Fibroblast of gingiva (primary cell): Measurements from ENCODE around the gene OR51E2.
"Not testable (repeated sequence)": the region's sequence is repeated elsewhere in the genome, so short reads cannot be mapped to it uniquely, and the experiment has no call there.

ENCODE experiments used
- DNase-seq: peaks from one replicate; pipeline ENCODE4 v3.0.0-alpha.2; 2011; ENCODE audit warnings: low read depth

OR51E2 gene, protein sequence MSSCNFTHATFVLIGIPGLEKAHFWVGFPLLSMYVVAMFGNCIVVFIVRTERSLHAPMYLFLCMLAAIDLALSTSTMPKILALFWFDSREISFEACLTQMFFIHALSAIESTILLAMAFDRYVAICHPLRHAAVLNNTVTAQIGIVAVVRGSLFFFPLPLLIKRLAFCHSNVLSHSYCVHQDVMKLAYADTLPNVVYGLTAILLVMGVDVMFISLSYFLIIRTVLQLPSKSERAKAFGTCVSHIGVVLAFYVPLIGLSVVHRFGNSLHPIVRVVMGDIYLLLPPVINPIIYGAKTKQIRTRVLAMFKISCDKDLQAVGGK

DNA sequence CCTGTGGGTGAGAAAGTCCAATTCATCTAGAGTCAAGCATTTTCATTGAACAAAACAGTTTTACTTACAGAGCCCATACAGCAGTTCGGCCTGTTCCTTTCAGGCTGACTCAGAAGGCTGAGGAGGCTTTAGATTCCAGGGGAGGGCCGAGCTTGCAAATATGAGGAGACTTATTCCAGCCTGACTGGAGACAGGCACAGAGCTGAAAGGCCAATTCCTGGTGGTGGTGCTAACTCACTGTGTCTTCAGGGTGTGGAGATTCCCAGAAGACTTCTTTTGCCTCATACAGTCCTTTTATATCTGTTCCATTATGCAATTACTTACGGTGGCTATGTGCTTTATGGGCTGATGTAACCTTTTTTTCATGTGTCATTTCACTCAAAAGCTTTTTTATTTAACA is at the start of gene OR51E2:
TSS of gene OR51E2 (minus strand) at position 269 of the 400 bp plus-strand sequence. CDS start 15,142 bp downstream, outside the sequence.
- no peak for DNase-seq

- DNase-seq, result no peak
Observed at GRCh38 chr11:4740735-4741134, 43.1 kb upstream of the OR51E2 start.

DNA sequence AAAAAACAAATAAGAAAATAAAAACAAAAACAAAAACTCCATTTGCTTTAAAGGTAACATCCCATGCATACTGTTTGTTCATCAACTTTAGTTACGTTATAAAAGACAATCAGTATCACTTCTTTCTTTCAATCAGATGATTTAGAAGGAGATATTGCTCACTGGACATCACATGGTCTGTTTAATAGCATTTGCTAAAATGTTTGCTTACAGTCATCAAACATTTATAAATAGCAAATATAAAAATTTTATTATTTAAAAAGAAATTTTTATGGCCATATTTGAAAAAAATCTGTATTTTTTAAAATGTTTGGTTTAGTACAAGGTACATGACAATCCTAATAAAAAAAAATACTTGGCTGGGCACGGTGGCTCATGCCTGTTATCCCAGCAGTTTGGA is 29.5 kb upstream of the OR51E2 start:
- no peak for DNase-seq

DNA sequence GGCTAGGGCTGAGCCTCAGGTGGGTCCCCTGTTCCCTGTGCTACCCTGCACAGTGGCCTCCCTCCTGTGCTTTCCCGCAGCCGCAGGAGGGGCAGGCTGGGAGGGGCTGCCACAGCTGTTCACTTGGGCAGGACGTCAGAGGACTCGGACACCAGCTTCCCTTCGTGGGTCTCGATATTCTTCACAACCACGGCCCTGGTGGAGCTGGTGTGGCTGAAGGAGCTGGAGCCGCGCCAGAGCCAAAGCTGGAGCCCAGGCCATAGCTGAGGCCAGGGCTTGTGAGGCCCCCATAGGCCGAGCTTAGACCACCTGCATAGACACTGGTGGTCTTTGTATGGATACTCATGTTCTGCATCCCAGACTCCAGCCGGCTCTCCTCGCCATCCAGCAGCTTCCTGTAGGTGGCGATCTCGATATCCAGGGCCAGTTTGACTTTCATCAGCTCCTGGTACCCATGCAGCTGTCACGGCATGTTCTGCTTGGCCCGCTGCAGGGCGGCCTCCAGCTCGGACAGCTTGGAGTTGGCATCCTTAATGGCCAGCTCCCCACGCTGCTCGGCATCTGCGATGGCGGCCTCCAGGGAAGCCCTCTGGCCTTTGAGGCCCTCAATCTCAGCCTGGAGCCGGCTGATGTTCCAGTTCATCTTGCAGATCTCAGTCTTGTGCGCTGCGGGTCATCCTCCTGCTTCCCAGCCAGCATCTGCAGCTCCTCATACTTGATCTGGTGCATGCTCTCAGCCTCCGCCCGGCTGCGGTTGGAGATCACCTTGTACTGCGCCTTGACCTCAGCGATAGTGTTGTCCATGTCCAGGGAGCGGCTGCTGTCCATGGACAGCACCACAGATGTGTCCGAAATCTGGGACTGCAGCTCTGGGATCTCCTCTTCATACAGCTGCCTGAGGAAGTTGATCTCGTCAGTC is 25.2 kb upstream of the OR51E2 start:
- DNase-seq, result not testable (repeated sequence)

DNA sequence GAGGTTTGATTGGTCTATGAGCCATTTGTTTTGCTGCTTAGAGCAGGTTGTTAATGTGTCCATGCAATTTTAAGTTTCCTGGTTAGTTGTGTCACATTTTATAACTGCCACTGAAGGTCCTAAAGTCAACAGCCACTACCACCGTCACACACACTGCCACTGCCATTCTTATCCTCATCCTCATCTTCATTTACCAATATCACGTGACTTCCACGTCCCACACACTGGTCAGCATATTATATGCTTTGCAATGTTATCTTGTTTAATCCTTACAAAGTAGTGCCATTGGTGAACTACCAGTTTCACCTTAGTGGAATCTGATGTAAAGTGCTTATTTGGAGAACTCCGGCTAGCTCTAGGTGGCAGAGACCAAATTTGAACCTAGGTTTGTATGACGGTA is 16.6 kb upstream of the OR51E2 start:
- no peak for DNase-seq

GRCh38 chr11:4713241-4713640 is 15.6 kb upstream of the OR51E2 start:
- no peak for DNase-seq

GRCh38 chr11:4704790-4705334 is 7.2 kb upstream of the OR51E2 start:
- DNase-seq, result no peak

DNA sequence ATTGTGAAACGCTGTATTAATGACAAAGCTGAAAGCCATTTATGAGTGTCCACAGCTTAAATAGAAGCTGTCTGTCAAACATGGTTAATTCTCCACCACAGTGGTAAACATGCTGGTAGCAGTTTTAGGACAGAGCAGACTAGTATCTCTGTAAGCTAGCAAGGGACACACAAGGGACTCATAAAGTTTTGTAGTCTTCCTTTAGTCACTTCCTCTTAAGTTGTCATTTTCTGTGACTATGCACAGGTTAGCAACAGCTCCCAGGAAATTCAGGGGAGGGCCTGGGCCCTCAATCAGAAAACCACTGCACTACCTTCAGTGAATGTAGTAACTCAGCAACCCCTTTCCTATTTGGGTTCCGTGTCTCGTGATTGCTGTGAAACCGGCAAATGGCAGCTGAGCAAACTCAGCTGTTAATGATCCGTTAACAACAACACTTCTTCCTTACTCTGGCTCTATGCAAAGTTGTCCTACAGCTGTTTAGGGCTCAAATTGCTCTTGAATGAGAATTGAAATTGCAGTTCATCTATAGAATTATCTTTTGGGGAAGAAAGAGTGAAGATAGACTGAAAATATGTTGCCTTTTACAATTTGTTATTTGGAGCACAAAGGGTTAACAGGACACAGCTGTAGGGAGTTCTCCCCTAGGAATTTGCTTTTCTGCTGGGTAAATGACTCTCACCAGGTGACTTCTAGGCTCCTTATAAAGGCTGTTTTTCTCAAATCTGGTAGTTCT is 6.6 kb upstream of the OR51E2 start, which contains the start of gene MMP26:
TSS of gene MMP26 (plus strand) at position 731 of the 736 bp plus-strand sequence.
- no peak for DNase-seq

GRCh38 chr11:4700436-4700820 is 2.8 kb upstream of the OR51E2 start:
- DNase-seq, result no peak

DNA sequence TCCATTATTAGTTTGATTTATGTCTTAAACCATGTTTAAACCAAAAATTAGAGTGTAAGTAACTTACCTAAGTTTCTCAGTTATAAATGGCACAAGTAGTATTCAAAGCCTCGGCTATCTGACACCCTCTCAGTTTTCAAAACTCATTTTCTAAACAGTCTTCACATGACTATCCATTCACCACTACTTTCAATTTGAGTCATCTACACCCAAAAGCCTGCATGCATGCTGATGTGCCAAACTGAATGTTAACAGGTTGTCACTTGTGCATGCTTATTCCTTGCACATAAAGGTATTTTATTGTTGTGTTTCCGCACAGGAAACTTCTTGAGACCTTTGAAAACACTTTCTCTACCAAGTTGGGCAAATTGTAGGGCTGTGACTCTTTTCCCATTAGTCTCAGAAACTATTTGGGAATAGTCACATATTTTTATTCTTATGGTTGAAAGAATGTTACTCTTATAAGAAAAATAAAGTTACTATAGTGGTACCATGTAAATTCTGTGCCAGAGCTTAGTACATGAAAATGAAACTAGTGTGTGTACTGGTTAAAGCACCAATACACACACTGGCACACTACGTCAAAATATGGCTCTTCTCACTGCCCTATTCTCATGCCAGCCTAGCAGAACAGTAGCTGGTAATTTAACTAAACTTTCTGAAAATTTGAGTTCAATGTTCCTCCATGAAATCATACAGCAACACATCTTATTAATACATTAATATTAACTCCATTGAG is 2.2 kb upstream of the OR51E2 start:
- no peak for DNase-seq

DNA sequence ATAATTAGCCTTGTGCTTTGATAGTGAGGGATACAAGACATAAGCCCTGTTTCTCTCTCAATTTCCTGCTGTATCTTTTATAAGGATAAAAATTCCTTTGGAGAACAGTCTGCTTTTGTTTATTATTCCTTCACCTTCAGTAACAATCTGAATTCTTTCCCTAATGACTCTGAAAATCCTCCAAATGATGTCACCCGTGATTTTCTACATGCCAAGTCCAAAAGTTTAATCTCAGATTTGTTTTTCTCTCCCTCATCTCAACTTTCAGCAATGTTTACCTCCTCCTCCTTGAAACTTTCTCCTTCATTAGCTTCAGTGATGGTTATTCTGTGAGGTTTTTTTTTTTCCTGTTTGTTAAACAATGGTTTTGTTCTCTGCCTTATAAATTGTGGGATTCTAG is 2.2 kb downstream of the OR51E2 start:
- DNase-seq, result no peak

DNA sequence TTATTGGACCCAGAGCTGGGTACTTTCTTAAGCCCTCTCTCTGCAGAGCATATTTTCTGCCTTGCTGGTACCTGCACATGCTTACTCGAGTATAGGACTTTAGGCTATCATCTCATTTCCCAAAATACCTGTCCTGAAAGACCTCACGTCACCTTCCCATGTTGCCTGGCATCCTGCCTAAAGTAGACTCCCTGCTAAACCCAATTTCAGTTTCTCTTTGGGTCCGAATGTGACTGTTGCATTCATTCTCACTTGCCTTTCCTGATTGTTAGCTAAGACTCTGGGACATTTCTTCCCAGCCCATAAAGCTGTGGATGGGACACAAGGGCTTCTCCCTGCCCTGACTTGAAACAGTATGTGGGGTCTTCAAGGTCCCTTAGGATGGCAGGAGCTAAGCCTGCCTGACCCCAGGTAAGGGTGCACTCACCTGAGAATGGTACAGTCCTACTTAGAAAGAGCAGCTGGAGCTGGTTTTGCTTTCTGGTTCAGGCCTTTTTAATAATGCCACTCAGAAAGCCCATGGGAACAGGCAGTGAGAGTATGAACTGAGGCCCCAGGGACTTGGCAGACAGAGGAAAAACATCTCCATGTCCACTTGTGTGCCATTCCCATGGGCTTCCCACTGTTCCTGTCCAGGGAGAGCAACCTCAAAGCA is 12.9 kb downstream of the OR51E2 start:
- DNase-seq, result no peak

- no peak for DNase-seq
Observed at GRCh38 chr11:4682623-4683419, 14.8 kb downstream of the OR51E2 start.

DNA sequence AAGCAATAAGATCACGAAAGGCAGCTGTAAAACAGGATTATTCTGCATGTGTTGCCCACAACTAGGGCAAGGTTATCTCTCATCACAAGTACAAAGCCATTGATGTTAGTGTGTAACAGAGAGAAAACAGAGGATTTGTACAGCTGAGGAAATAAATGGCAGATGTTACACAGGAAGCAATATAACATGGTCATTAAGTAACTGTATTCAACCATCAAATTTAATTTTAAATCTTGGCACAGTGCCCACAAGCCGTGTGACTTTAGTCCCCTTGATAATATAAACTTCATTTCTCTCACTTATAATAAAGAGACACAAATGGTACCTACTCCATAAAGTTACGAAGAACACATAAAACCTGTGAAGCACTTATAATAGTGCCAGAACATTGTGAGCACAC is 17.3 kb downstream of the OR51E2 start:
- no peak for DNase-seq

GRCh38 chr11:4677948-4678347 is 19.7 kb downstream of the OR51E2 start:
- no peak for DNase-seq

DNA sequence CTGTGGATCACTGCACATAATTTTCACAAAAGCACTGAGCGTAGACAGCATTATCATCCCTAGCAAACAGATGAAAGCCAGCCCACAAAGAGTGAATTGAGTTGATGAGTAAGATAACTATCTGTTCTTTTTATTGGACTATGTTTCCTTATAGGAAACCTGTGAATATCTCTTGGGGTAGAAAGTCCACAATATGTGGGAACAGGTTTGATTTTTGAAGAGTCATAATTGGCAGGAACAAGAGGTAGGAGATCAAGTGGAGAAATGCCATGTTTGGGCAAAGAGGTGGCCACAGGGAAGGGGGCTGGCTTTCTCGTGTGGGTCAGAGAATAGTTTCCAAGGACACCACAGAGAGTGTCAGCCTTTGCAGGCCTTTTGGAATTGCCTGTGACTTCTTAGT is 23.9 kb downstream of the OR51E2 start:
- no peak for DNase-seq

DNA sequence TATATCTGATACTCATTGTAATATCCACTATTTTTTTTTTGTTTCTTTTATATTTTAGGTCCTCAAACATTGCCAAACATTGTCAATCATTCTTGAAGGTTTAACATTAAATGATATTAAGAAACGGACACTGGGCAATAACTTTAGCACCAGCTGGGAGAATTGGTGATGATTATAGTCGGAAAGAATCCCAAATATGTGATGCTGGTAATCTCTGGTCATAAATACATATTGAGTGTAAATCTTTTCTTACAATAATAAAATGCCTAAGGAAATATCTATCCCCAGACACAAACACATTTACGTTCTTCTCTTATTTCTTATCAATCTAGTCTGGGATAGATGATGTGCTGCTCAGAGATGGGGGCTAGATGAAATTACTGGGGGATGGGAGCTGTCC is 25.2 kb downstream of the OR51E2 start:
- no peak for DNase-seq

GRCh38 chr11:4671741-4672140 is 25.9 kb downstream of the OR51E2 start:
- no peak for DNase-seq

GRCh38 chr11:4665424-4665823 is 32.2 kb downstream of the OR51E2 start:
- no peak for DNase-seq

DNA sequence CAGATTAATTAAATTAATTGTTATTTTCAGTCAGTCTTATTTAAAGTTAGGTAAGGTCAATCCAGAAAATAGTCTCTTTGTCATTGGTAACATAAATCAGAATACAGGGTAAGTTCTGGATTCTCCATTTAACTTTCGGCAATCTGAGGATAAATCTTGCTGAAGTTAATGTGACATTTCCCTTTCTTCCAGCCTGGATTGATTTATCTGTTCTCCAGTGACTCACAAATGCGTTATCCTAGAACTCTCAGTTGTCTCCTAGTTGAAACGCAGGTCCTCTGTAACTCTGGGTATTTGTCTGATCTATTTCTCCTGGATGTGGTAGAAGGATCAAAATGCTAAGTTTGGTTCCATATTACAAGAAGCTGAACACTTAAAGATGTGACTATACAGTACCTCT is 32.9 kb downstream of the OR51E2 start:
- no peak for DNase-seq
